ENCODE results near the gene TGM3.

GRCh38 chr20:2289475-2289874 is 6.3 kb upstream of the TGM3 start:
- TF ChIP-seq CTCF (IDR thresholded peaks at IDR 0.05) (no peak), POLR2A (IDR thresholded peaks at IDR 0.05) (no peak)
